ENCODE measurements around the gene ZFPM1.

- TF ChIP-seq POLR2AphosphoS5 (IDR thresholded peaks at IDR 0.05; ENCODE audit: borderline replicate concordance, low read depth, low read length) (no peak), EZH2 (IDR thresholded peaks at IDR 0.05) (no peak)
Observed at GRCh38 chr16:88506723-88507122, 53.6 kb downstream of the ZFPM1 start.
